ENCODE results near the gene WARS2. TPM values are rescaled to one million over a fixed set of nuclear protein-coding genes. Genes with fewer than 3 reads are reported as not detected.
"Not testable (repeated sequence)": the region's sequence is repeated elsewhere in the genome, so short reads cannot be mapped to it uniquely, and the experiment has no call there.

Gene WARS2
- total RNA-seq, 1 experiment from 2014 or later, result 17.6 TPM

GRCh38 chr1:119124764-119125163 is 15.7 kb downstream of the WARS2 start:
- H3K27ac ChIP-seq, result no peak overlapping the region
- no TSS peak for BruUV-seq (replicated peaks)
- DNase-seq, result no peak
- no peaks in the 10 kb centered on the region for H3K27me3 ChIP-seq (ENCODE audit: insufficient read depth, low read depth)
- no peaks in the 10 kb centered on the region for H3K4me1 ChIP-seq (replicated peaks; ENCODE audit: insufficient read depth)
- no peaks in the 10 kb centered on the region for H4K20me1 ChIP-seq (ENCODE audit: insufficient read depth)
- no peak overlapping the region for H2AFZ ChIP-seq
- TF ChIP-seq CTCF (conservative IDR thresholded peaks at IDR 0.05) (no peak), EZH2 (IDR thresholded peaks at IDR 0.05; ENCODE audit: low read depth) (no peak)
- H3F3A ChIP-seq (ENCODE audit: insufficient read depth, low read depth), result no peaks in the 10 kb centered on the region
- CTCF ChIA-PET, result no interaction called here
- H3K4me2 ChIP-seq, result no peak overlapping the region
- POLR2A ChIA-PET (ENCODE audit: unreplicated experiment), result no interaction called here
- intact Hi-C loops (cut with micrococcal nuclease; ENCODE audit: unreplicated experiment), result loop anchor here (2.0 kb wide), 1 partner anchor 34 kb away; no protein-coding TSS in a partner anchor
- no peaks in the 10 kb centered on the region for H3K36me3 ChIP-seq (ENCODE audit: low read depth)
- H3K9me2 ChIP-seq (ENCODE audit: insufficient read depth), result peaks cover 4% of the 10 kb centered on the region
- H3K9me3 ChIP-seq (ENCODE audit: insufficient read depth, low read depth), result no peaks in the 10 kb centered on the region
- H3K4me3 ChIP-seq, result no peak overlapping the region
- no peaks in the 10 kb centered on the region for H3K79me2 ChIP-seq (ENCODE audit: low read depth)

GRCh38 chr1:119121872-119122271 is 18.6 kb downstream of the WARS2 start:
- not testable (repeated sequence) for BruUV-seq (replicated peaks)

GRCh38 chr1:119116725-119117124 is 23.7 kb downstream of the WARS2 start:
- no peak for DNase-seq
- Histone ChIP-seq H3K4me2 (no peak overlapping the region), H4K20me1 (ENCODE audit: insufficient read depth) (no peaks in the 10 kb centered on the region; the same call in 1 of the 2 replicates), H3F3A (ENCODE audit: insufficient read depth, low read depth) (no peaks in the 10 kb centered on the region), H3K4me1 (replicated peaks; ENCODE audit: insufficient read depth) (no peaks in the 10 kb centered on the region), H3K79me2 (ENCODE audit: low read depth) (0 out of 2 replicates have a peak, but pooled peaks cover 3% of the 10 kb centered on the region), H3K9me3 (ENCODE audit: insufficient read depth, low read depth) (no peaks in the 10 kb centered on the region; the same call in 1 of the 2 replicates), H3K4me3 (no peak overlapping the region), H2AFZ (no peak overlapping the region), H3K9me2 (ENCODE audit: insufficient read depth) (no peaks in the 10 kb centered on the region), H3K36me3 (ENCODE audit: low read depth) (no peaks in the 10 kb centered on the region), H3K27me3 (ENCODE audit: insufficient read depth, low read depth) (no peaks in the 10 kb centered on the region), H3K27ac (no peak overlapping the region)
- ChIA-PET CTCF (no interaction called here), POLR2A (ENCODE audit: unreplicated experiment) (interaction anchor here (0.6 kb wide), 1 partner anchor 461 kb away, joined by 3 read pairs; no protein-coding TSS in a partner anchor)
- intact Hi-C loops (cut with micrococcal nuclease; ENCODE audit: unreplicated experiment), result no loop called here
- TF ChIP-seq CTCF (conservative IDR thresholded peaks at IDR 0.05) (no peak), EZH2 (IDR thresholded peaks at IDR 0.05; ENCODE audit: low read depth) (no peak)
- BruUV-seq (replicated peaks), result no TSS peak

More at GRCh38 chr1:119121872-119122271, 18.6 kb downstream of the WARS2 start:
- H3K4me3 ChIP-seq; H4K20me1 ChIP-seq (ENCODE audit: insufficient read depth); intact Hi-C loops (cut with micrococcal nuclease; ENCODE audit: unreplicated experiment); H3K27ac ChIP-seq; DNase-seq; H3K4me2 ChIP-seq; H3K9me3 ChIP-seq (ENCODE audit: insufficient read depth, low read depth); H3K79me2 ChIP-seq (ENCODE audit: low read depth); CTCF ChIA-PET; H3K9me2 ChIP-seq (ENCODE audit: insufficient read depth); H3K4me1 ChIP-seq (replicated peaks; ENCODE audit: insufficient read depth); H3K36me3 ChIP-seq (ENCODE audit: low read depth); H2AFZ ChIP-seq; H3F3A ChIP-seq (ENCODE audit: insufficient read depth, low read depth); POLR2A ChIA-PET (ENCODE audit: unreplicated experiment); H3K27me3 ChIP-seq (ENCODE audit: insufficient read depth, low read depth): not testable (repeated sequence)

GRCh38 chr1:119115736-119116135 is 24.7 kb downstream of the WARS2 start:
- BruUV-seq (replicated peaks), result no TSS peak
- no peak for DNase-seq
- no peaks in the 10 kb centered on the region; the same call in 1 of the 2 replicates for H3K9me3 ChIP-seq (ENCODE audit: insufficient read depth, low read depth)
- H3K79me2 ChIP-seq (ENCODE audit: low read depth), result 0 out of 2 replicates have a peak, but pooled peaks cover 3% of the 10 kb centered on the region
- no peak overlapping the region for H3K4me2 ChIP-seq
- TF ChIP-seq CTCF (conservative IDR thresholded peaks at IDR 0.05) (no peak), EZH2 (IDR thresholded peaks at IDR 0.05; ENCODE audit: low read depth) (no peak)
- H2AFZ ChIP-seq, result no peak overlapping the region
- H4K20me1 ChIP-seq (ENCODE audit: insufficient read depth), result no peaks in the 10 kb centered on the region; the same call in 1 of the 2 replicates
- CTCF ChIA-PET, result no interaction called here
- H3K36me3 ChIP-seq (ENCODE audit: low read depth), result no peaks in the 10 kb centered on the region
- H3K9me2 ChIP-seq (ENCODE audit: insufficient read depth), result no peaks in the 10 kb centered on the region
- POLR2A ChIA-PET (ENCODE audit: unreplicated experiment), result interaction anchor here (0.7 to 0.9 kb wide), 2 partner anchors 26 kb away, joined by 3 to 5 read pairs; no protein-coding TSS in a partner anchor
- H3K27ac ChIP-seq, result no peak overlapping the region
- no peaks in the 10 kb centered on the region for H3K27me3 ChIP-seq (ENCODE audit: insufficient read depth, low read depth)
- intact Hi-C loops (cut with micrococcal nuclease; ENCODE audit: unreplicated experiment), result no loop called here
- H3K4me1 ChIP-seq (replicated peaks; ENCODE audit: insufficient read depth), result no peaks in the 10 kb centered on the region
- no peaks in the 10 kb centered on the region for H3F3A ChIP-seq (ENCODE audit: insufficient read depth, low read depth)
- no peak overlapping the region for H3K4me3 ChIP-seq

All from PC-9 (cell line).